H7 (cell line): Measurements from ENCODE around the gene AGBL4. TPM values are rescaled to one million over a fixed set of nuclear protein-coding genes. Genes with fewer than 3 reads are reported as not detected.

ENCODE experiments used
- DNase-seq: peaks from one replicate; pipeline ENCODE4 v3.0.0; 2012
- H3K27me3 ChIP-seq: 2 replicates; pipeline ENCODE4 v1.6.0; 2011; ENCODE audit warnings: mild to moderate bottlenecking, low read length; ENCODE audit not compliant: control insufficient read depth, insufficient read depth
- H3K36me3 ChIP-seq: replicated peaks from 2 replicates; pipeline ENCODE4 v1.5.1; 2011; ENCODE audit warnings: low read length; ENCODE audit not compliant: control insufficient read depth, insufficient read depth
- H3K4me3 ChIP-seq: 2 replicates; pipeline ENCODE4 v1.5.1; 2011; ENCODE audit warnings: low read depth, mild to moderate bottlenecking, control low read depth, low read length, moderate library complexity; ENCODE audit not compliant: insufficient read depth
- total RNA-seq: library from RNA; depleted of rRNA; stranded (reverse); fragments of >200 nt; shearing (Covaris generic); gene quantifications from 2 replicates; pipeline ENCODE4 v1.2.3, GENCODE V29; 2014

Gene AGBL4
- total RNA-seq, 1 experiment from 2014 or later: 0.87 TPM

- no peaks in the 10 kb centered on the region; the same call in 1 of the 2 replicates for H3K36me3 ChIP-seq
- H3K4me3 ChIP-seq: no peak overlapping the region
- no peaks in the 10 kb centered on the region for H3K27me3 ChIP-seq
- DNase-seq: no peak
Measured at GRCh38 chr1:48728584-48728983, 1295.2 kb downstream of the AGBL4 start.

GRCh38 chr1:48726557-48727215 lies 1297.1 kb downstream of the AGBL4 start:
- Histone ChIP-seq H3K27me3 (no peaks in the 10 kb centered on the region), H3K4me3 (no peak overlapping the region), H3K36me3 (no peaks in the 10 kb centered on the region)
- no peak for DNase-seq

- Histone ChIP-seq H3K27me3 (no peaks in the 10 kb centered on the region), H3K4me3 (no peak overlapping the region), H3K36me3 (no peaks in the 10 kb centered on the region)
- DNase-seq: no peak
Measured at GRCh38 chr1:48726139-48726538, 1297.6 kb downstream of the AGBL4 start.

DNA sequence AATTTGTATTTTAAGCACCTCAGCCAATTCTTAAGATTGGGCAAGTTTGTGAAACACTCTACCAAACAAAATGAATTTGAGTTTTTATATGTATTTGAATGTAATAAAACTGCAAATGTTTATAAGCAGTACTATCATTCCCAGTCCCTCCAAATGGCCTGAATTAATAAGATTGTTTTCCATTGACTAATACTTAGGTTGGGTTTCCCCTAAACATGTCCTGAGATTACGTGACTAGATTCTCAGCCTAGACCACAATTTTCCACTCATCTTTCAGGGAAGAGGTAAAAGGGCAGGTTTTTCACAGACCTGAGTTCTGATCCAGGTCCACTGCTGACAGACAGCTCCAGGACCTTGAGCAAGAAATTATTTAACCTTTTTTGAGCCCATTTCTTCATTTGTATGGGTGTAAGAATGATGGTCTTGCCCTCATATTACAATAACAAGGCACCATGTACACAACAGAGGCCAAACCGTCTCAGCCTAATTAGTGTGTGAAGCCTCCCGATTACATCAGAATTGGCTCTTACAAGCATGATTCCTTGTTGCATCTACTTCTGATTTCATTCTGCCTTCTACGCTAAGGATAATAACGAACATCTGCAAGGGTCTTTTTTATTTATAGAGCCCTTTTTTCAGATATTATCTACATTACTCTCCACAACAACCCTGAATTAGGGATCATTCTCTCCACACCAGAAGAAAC lies 1298.3 kb downstream of the AGBL4 start:
- H3K4me3 ChIP-seq: no peak overlapping the region
- no peaks in the 10 kb centered on the region for H3K36me3 ChIP-seq
- no peaks in the 10 kb centered on the region for H3K27me3 ChIP-seq
- no peak for DNase-seq

DNA sequence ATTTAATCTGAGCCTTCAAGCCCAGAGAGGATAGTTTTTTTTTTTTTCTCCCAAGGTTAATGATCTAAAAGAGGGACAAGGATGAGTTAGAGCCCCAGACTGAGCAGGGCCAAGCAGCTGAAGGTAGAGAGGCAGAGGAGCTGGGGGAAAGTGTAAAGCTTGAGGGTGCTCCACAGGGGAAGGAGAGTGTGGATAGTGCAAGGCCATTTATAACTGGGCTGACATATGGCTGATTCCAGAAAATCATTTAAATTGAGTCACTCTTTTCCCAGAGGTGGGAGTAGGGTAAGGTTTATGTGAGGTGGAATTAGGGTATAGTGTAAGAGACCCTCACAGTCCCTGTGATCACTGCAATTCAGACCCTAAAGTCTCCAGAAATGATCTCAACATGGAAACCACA lies 1302.8 kb downstream of the AGBL4 start:
- H3K27me3 ChIP-seq: no peaks in the 10 kb centered on the region; the same call in 1 of the 2 replicates
- no peak overlapping the region for H3K4me3 ChIP-seq
- H3K36me3 ChIP-seq: no peaks in the 10 kb centered on the region
- no peak for DNase-seq

GRCh38 chr1:48718705-48719104 lies 1305.0 kb downstream of the AGBL4 start:
- no peak for DNase-seq
- Histone ChIP-seq H3K36me3 (no peaks in the 10 kb centered on the region), H3K27me3 (no peaks in the 10 kb centered on the region; the same call in 1 of the 2 replicates), H3K4me3 (no peak overlapping the region)

GRCh38 chr1:48718116-48718630 lies 1305.6 kb downstream of the AGBL4 start:
- no peaks in the 10 kb centered on the region; the same call in 1 of the 2 replicates for H3K27me3 ChIP-seq
- H3K36me3 ChIP-seq: no peaks in the 10 kb centered on the region
- no peak for DNase-seq
- H3K4me3 ChIP-seq: no peak overlapping the region

GRCh38 chr1:48717082-48717481 lies 1306.7 kb downstream of the AGBL4 start:
- H3K4me3 ChIP-seq: no peak overlapping the region
- no peaks in the 10 kb centered on the region for H3K36me3 ChIP-seq
- H3K27me3 ChIP-seq: no peaks in the 10 kb centered on the region; the same call in 1 of the 2 replicates
- DNase-seq: no peak

GRCh38 chr1:48715921-48716320 lies 1307.8 kb downstream of the AGBL4 start:
- Histone ChIP-seq H3K36me3 (no peaks in the 10 kb centered on the region), H3K27me3 (no peaks in the 10 kb centered on the region; the same call in 1 of the 2 replicates), H3K4me3 (no peak overlapping the region)
- no peak for DNase-seq

GRCh38 chr1:48710915-48711314 lies 1312.8 kb downstream of the AGBL4 start:
- Histone ChIP-seq H3K36me3 (no peaks in the 10 kb centered on the region), H3K27me3 (no peaks in the 10 kb centered on the region), H3K4me3 (no peak overlapping the region)
- no peak for DNase-seq

DNA sequence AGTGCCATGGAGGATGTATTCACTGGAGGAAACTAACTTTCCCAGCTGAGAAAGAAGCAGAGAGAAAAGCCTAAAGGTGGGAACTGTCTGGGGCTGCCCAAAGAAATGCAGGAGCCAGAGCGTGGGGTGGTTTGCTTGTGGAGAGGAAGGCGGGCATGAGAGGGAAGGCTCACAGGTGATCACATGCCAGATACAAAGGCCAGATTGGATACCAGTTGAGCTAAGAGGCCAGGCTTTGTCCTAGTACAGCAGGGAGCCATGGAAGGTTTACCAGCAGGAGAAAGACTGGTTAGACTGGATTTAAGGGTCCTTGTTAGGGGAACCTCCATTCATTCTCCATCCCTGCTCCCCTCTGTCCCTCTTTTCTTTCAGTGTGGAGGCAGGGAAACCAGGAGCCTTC lies 1313.4 kb downstream of the AGBL4 start:
- H3K36me3 ChIP-seq: no peaks in the 10 kb centered on the region
- peak; percentile 42 for DNase-seq
- H3K27me3 ChIP-seq: no peaks in the 10 kb centered on the region

DNA sequence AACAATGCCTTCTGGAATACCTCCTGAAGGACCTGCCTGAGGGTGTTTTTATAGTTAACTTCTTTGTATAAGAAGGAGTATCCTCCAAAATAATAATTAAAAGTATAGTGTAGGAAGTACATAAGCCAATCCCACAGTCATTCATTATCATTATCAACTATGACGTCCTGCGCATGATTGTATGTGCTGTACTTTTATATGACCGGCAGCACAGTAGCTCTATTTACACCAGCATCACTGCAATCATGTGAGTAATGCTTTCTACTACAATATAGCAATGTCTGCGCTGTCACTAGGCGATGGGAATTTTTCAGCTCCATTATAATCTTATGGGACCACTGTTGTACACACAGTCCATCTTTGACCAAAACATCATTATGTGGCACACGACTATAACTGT lies 1319.0 kb downstream of the AGBL4 start:
- peaks cover 1% of the 10 kb centered on the region; the same call in 1 of the 2 replicates for H3K27me3 ChIP-seq
- H3K4me3 ChIP-seq: no peak overlapping the region
- DNase-seq: no peak
- no peaks in the 10 kb centered on the region for H3K36me3 ChIP-seq

More for the DNA sequence above, 1313.4 kb downstream of the AGBL4 start:
- no peak overlapping the region for H3K4me3 ChIP-seq

DNA sequence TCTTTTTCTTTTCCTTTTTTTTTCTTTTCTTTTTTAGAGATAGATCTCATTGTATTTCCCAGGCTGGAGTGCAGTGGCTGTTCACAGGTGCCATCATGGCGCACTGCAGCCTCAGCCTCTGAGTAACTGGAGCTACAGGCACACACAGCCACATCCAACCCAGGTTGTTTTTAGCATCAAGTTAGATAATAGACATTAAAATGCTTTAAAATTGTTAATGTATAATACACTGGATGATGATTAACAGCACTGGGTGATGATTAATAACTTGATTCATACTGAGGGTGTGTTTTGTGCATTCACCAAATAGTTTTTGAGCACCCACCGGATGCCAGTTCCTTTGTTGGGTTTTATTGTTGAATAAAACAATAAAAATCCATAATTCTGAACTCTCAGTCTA lies 1322.3 kb downstream of the AGBL4 start:
- DNase-seq: no peak
- H3K4me3 ChIP-seq: no peak overlapping the region
- H3K36me3 ChIP-seq: no peaks in the 10 kb centered on the region
- H3K27me3 ChIP-seq: peaks cover 1% of the 10 kb centered on the region; the same call in 1 of the 2 replicates

GRCh38 chr1:48697066-48697707 lies 1326.6 kb downstream of the AGBL4 start:
- peak; percentile 62 for DNase-seq
- H3K4me3 ChIP-seq: no peak overlapping the region
- H3K36me3 ChIP-seq: no peaks in the 10 kb centered on the region
- H3K27me3 ChIP-seq: peaks cover 1% of the 10 kb centered on the region; the same call in 1 of the 2 replicates
